HG02571 (cell line): ENCODE data around the gene SLC35B4.
"Not testable (repeated sequence)": the region's sequence is repeated elsewhere in the genome, so short reads cannot be mapped to it uniquely, and the experiment has no call there.

Experiments used
- ATAC-seq: cut with Tn5 transposase; IDR thresholded peaks from one replicate; pipeline ENCODE4 v1.9.1; 2021; ENCODE audit warnings: mild to moderate bottlenecking, moderate library complexity; ENCODE audit not compliant: unreplicated experiment

SLC35B4 gene

GRCh38 chr7:134295982-134296381 lies 20.7 kb downstream of the SLC35B4 start:
- ATAC-seq = not testable (repeated sequence)

- peak; percentile 99 for ATAC-seq
Measured at GRCh38 chr7:134293002-134293740, 23.6 kb downstream of the SLC35B4 start.

DNA sequence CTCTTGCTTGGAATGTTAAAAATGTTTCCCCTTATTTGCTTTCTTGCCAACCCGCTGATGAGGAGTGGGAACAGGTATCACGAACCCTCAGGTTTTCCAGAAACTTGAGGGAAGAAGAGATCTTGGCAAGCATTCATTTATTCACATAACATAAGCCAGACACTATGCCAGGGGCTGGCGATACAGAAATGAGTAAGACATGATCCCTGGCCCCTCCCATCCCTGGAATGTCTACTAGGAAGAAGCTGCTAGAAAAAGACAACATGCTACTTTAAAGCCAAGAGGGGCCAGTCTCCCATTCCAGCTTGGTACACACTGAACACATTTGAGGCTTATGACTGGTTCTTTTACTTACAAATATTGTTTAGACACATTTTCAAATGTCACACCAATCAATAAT lies 26.4 kb downstream of the SLC35B4 start:
- ATAC-seq = no peak

- no peak for ATAC-seq
Measured at GRCh38 chr7:134289841-134290240, 26.9 kb downstream of the SLC35B4 start.

GRCh38 chr7:134289423-134289822 lies 27.3 kb downstream of the SLC35B4 start:
- ATAC-seq = no peak

- ATAC-seq = no peak
Measured at GRCh38 chr7:134287916-134288659, 28.6 kb downstream of the SLC35B4 start.

DNA sequence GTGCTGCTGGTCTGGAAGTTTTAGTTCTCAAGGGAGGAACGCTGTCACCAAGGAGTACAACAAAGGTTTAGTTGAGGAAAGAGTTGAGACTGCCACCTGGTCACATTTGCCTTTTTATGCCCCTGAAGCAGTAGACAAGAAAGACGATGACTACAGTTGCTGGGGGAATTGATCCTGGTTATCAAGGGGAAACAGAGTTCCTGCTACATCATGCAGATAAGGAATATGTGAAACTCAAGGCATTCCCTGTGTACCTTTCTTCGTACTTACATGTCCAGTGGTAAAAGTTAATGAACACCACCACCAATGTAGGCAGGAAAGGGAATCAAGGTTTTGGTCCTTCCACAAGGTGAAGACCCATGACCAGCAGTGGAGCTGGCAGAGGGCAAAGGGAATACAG lies 31.8 kb downstream of the SLC35B4 start:
- no peak for ATAC-seq

- ATAC-seq = no peak
Measured at GRCh38 chr7:134284011-134284410, 32.7 kb downstream of the SLC35B4 start.

- ATAC-seq = no peak
Measured at GRCh38 chr7:134280508-134280907, 36.2 kb downstream of the SLC35B4 start.

DNA sequence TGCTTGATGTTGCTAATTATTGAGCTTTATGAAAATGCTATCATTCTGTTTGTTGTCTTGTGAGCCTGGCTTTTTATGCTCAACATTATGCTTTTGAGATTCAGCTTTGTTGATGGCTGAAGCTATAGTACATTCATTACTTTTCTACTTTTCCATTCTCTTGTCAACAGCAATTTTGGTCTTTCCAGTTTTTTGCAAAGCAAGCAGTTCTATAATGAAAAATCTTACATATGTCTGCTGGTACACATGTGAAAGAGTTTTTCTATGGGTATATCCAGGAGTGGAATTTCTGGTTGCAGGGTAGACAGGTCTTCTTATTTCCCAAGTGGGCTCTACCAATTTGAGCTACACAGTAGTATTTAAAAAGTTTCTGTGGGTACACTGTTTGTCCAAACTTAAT lies 36.8 kb downstream of the SLC35B4 start:
- ATAC-seq = no peak

DNA sequence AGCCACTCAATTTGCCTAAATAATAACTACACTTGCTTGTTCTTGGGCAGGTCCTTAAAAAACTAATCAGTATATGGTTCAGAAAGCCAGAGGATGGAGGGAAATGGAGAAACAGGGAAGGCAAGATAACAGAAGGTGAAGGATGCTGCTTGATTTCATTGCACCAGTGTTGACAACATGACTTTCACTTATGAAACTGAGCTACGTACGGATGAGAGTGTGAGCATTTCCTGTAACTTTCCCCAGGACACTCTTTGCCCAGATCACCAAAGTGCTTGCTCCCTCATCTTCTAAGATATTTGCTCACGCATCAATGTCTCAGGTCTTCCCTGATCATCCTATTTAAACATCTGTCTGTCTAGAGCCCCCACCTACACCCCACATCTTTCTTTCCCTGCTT lies 37.4 kb downstream of the SLC35B4 start:
- ATAC-seq = no peak

GRCh38 chr7:134278502-134279153 lies 38.1 kb downstream of the SLC35B4 start:
- no peak for ATAC-seq

- ATAC-seq = no peak
Measured at GRCh38 chr7:134276951-134277350, 39.8 kb downstream of the SLC35B4 start.

DNA sequence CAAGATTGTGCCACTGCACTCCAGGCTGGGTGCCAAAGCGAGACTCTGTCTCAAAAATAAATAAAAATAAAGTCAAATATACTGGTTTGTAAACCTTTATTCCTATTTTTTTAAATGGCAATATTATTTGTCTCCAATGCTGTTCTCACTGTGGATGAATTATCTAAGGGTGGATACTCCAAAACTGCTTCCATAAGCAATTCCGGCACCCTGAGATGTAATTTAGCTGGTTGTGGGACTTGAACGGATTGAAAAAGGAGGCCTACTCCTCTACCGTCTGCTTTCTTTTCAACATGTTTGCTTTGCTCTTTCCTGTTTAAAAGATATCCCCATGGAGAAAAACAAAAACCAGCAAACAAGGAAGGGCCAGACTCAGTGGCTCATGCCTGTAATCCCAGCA lies 54.4 kb downstream of the SLC35B4 start:
- ATAC-seq = no peak

DNA sequence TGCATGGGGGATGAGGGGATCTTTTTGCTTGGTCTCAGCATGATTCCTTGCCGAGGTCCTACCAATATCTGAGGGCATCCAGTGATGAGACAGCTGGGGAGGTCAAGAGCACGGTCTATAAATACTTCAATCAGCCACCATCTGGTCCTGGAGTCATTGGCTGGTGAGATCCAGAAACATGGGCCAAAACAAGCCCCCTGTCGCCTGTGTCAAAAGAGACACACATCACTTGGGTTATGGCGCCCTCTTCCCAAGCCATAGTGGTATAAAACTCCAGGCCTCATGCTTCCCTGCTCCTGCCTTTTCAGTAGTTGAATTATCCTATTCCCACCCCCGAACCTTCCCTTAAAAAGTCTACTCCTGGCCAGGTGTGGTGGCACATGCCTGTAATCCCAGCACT lies 60.9 kb downstream of the SLC35B4 start:
- no peak for ATAC-seq

- no peak for ATAC-seq
Measured at GRCh38 chr7:134254311-134254710, 62.4 kb downstream of the SLC35B4 start.

- no peak for ATAC-seq
Measured at GRCh38 chr7:134248196-134248595, 68.5 kb downstream of the SLC35B4 start.

DNA sequence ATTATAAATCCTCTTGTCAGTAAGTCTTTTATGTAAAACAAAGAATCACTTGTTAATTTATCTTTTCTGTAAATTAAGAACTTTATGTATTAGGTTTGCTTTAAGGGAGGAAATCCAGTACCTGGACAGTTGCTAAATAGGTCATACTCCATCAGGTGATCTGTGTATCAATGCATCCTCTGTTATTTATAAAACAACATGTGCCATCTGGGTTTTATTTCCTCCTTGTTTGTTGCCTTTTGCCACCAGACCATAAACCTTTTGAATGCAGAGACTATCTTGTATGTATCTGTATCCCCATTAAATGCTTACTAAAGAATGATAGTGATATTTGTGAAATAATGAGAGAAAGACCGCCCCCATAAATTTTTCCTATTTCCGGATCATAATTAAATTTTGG lies 70.0 kb downstream of the SLC35B4 start:
- ATAC-seq = no peak

DNA sequence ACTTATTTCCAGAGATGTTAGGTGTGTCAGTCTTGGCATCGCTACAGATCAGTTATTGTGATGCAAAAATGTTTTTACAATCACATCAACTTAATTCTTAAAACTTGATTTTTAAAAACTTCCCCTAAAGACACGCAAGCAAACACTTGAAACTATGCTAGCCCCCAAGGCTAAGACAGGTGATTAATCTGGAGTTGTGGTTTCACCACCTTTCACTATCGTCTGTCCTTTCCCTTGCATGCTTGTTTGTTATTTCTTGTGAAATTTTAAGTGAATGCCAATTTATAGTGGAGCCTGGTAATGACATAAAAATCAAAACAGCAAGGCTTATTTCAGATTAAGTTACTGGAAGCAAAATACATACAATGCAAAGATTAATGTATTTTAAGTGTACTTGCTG lies 70.4 kb downstream of the SLC35B4 start:
- ATAC-seq = no peak

DNA sequence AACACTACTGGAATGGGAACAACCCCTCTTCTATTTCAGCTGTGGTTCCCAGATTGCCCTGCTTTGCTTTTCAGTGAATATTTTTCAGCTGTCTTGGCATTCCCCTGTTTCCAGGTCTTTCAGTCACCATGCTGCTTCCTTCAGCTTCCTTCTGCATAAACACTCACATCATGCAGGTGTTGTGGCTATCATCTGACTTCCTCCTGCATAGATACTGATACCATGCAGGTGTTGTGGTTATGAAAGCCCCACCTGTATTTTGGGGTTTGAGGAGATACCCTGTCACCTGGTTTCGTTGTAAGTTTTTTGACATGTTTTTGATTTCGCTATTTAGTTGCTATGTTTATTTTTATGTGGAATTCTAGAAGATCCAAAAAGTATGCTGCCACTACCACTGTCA lies 71.5 kb downstream of the SLC35B4 start:
- no peak for ATAC-seq
